ENCODE data around the gene ADAMTS7.

GRCh38 chr15:78763796-78764241 is 47.4 kb downstream of the ADAMTS7 start:
- no peak for TF ChIP-seq RAD21 (conservative IDR thresholded peaks at IDR 0.05)
- no peak for TF ChIP-seq CTCF (IDR thresholded peaks at IDR 0.05; ENCODE audit: poor library complexity, severe bottlenecking)
- TF ChIP-seq TAF1 (IDR thresholded peaks at IDR 0.05; ENCODE audit: low read depth) = no peak
- no peak for TF ChIP-seq SMC3 (conservative IDR thresholded peaks at IDR 0.05; ENCODE audit: poor library complexity)
- no peak for TF ChIP-seq REST (IDR thresholded peaks at IDR 0.05; ENCODE audit: borderline replicate concordance)
- no peak for TF ChIP-seq POLR2AphosphoS5 (IDR thresholded peaks at IDR 0.05)
- TF ChIP-seq EP300 (conservative IDR thresholded peaks at IDR 0.05; ENCODE audit: poor library complexity, severe bottlenecking) = no peak
- TF ChIP-seq MXI1 (conservative IDR thresholded peaks at IDR 0.05; ENCODE audit: poor library complexity, severe bottlenecking) = no peak

All from neural cell (in vitro differentiated cells).